Cortex of kidney (tissue), 1 donor: ENCODE data around the gene EIF4B.

Experiments used
- DNase-seq: peaks from one replicate; lab custom pipeline; 2025; lab: John Stamatoyannopoulos, UW

EIF4B gene

DNA sequence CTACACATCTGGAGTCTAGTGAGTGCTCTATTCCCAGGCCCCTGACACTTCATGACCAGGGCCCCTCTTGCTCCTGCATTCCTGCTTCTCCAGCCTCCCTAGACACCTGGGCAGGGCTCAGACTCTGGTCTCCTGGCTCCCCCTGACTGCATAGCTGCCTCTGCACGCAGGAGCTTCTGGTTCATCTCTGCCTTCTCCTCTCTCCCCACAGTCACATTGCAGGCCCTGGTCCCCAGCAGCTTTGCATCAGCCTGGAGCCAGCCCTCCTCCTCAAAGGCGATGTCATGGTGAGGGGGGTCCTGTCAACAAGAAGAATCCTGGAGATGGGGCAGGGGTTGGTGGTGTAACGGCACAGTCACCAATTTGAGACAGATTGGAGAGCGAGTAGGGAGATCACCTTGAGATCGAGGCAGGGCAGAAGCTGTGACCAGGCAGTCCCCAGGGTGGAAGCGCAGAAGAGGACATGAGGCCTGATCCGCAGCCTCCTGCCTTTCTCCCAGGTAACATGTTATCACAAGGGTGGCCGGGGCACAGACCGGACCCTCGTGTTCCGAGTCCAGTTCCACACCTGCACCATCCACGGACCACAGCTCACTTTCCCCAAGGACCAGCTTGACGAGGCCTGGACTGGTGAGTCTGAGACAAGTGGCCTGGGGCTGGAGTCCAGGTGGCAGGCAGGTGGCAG lies 51.7 kb downstream of the EIF4B start:
- DNase-seq: no peak

DNA sequence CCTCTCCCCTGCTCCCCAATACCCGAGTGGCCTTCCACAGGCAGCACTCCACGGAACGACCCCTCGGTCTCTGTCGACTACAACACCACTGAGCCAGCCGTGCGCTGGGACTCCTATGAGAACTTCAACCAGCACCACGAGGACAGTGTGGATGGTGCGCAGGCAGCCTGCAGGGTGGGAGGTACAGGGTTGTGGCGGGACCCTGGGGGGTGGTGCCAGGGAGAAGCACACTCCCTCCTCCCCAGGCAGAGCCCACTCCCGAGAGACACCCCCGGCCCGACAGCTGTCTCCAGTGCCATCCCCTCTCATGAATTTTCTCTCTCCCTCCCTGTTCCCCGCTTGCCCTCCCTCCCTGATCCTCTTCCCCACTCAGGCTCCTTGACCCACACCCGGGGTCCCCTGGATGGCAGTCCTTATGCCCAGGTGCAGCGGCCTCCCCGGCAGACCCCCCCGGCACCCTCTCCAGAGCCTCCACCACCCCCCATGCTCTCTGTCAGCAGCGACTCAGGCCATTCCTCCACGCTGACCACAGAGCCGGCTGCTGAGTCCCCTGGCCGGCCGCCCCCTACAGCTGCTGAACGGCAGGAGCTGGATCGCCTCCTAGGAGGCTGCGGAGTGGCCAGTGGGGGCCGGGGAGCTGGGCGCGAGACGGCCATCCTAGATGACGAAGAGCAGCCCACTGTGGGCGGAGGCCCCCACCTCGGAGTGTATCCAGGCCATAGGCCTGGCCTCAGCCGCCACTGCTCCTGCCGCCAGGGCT lies 52.6 kb downstream of the EIF4B start:
- no peak for DNase-seq

DNA sequence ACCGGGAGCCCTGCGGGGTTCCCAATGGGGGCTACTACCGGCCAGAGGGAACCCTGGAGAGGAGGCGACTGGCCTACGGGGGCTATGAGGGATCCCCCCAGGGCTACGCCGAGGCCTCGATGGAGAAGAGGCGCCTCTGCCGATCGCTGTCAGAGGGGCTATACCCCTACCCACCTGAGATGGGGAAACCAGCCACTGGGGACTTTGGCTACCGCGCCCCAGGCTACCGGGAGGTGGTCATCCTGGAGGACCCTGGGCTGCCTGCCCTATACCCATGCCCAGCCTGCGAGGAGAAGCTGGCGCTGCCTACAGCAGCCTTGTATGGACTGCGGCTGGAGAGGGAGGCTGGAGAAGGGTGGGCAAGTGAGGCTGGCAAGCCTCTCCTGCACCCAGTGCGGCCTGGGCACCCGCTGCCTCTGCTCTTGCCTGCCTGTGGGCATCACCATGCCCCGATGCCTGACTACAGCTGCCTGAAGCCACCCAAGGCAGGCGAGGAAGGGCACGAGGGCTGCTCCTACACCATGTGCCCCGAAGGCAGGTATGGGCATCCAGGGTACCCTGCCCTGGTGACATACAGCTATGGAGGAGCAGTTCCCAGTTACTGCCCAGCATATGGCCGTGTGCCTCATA lies 53.3 kb downstream of the EIF4B start:
- DNase-seq: no peak

- no peak for DNase-seq
Observed at GRCh38 chr12:53060064-53060720, 53.9 kb downstream of the EIF4B start.

GRCh38 chr12:53060721-53061276 lies 54.5 kb downstream of the EIF4B start:
- no peak for DNase-seq

- no peak for DNase-seq
Observed at GRCh38 chr12:53061404-53062010, 55.3 kb downstream of the EIF4B start.

DNA sequence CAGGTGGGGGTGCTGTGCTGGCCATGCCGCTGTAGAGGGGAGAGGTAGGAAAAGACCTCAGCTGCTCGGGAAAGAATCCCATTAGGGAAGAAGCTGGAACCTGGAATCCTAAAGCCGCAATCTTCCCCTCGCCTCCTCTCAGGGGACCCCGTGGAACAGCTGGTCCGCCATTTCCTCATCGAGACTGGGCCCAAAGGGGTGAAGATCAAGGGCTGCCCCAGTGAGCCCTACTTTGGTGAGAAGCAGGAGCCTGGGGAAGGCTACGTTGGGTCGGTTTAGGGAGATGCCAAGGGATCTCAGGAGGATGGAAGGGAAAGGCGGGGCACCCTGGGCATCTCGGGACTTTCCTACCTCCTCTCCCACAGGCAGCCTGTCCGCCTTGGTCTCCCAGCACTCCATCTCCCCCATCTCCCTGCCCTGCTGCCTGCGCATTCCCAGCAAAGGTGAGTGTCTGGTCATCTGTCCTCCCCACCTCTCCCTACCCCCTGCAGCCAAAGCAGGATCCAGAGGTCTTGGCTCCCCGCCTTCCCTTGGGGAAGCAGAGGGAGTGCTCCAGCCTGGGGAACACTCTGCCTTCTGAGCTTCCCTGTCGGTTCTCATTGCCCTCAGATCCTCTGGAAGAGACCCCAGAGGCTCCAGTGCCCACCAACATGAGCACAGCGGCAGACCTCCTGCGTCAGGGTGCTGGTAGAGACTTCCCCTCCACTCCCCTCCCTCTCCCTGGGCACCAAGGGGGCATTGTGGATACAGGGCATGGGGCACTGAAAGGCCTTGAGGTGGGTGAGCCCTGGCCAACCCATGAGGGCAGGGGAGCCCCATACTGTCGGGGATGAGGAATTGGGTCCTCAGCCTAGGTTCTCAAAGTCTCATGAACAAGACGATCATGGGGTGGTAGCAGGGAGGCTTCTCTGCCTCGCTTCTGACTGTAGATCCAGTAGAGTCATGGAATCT lies 56.0 kb downstream of the EIF4B start:
- no peak for DNase-seq

DNA sequence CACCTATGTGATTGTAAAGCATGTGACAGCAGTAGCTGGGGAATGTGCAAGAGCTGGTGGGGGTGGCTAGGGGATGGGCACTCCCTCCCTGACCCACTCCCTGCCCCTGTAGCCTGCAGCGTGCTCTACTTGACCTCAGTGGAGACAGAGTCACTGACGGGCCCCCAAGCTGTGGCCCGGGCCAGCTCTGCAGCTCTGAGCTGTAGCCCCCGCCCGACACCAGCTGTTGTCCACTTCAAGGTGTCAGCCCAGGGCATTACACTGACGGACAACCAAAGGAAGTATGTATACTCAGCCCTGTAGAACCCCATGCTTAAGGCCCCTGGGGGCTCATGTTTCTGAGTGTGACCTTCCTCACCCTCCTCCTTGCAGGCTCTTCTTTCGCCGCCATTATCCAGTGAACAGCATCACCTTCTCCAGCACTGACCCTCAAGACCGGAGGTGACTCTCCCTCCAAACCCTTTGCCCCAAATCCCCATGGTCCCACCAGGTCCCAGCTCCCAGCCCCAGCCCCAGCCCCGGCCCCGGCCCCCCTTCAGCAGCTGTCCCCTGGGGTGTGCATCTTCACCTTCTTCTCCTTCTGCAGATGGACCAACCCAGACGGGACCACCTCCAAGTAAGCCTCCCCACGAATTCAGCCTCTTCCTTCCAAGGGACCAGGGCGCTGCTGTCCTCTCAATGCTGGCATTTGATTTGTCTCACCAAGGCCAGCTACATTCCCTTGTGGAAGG lies 56.9 kb downstream of the EIF4B start:
- no peak for DNase-seq

- no peak for DNase-seq
Observed at GRCh38 chr12:53063708-53064612, 57.7 kb downstream of the EIF4B start.

DNA sequence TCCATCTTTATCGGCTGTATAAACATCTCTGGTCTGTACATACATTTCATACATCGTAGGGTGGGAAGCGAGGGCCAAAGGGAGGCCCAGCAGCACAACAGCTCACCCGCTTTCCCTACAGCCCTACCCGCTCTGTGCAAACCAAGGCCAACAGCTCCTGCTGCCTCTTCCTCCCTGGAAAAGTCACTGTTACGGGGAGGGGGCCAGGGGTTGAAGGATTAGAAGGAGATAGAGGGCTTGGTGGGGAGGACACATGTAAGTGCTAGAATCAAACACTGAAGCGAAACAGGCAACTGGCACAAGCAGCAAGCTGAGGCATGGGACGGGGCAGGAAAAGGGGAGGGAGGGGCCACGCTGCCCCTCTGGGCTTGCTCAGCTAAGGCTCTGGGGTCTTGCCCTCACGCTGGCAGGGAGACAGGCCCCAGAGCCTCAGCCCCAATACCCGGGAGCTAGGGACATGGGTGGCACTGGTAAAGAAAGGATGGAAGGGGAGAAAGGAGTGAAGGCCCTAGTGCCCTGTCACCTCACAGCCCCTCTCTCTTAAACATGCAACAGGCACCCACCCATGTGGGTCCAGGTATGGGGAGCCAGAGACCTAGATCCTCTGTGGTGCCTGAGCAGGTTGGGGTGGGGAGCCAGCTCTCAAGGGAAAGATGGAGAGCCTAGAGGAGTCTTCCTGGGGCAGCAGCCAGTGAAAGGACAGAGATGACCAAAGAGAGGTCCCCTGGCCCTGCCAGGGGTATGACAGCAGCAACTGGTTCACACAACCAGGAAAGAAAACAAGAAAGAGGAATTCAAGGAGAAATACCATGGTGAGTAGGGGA lies 58.6 kb downstream of the EIF4B start:
- DNase-seq: no peak

GRCh38 chr12:53065470-53065869 lies 59.2 kb downstream of the EIF4B start:
- no peak for DNase-seq

DNA sequence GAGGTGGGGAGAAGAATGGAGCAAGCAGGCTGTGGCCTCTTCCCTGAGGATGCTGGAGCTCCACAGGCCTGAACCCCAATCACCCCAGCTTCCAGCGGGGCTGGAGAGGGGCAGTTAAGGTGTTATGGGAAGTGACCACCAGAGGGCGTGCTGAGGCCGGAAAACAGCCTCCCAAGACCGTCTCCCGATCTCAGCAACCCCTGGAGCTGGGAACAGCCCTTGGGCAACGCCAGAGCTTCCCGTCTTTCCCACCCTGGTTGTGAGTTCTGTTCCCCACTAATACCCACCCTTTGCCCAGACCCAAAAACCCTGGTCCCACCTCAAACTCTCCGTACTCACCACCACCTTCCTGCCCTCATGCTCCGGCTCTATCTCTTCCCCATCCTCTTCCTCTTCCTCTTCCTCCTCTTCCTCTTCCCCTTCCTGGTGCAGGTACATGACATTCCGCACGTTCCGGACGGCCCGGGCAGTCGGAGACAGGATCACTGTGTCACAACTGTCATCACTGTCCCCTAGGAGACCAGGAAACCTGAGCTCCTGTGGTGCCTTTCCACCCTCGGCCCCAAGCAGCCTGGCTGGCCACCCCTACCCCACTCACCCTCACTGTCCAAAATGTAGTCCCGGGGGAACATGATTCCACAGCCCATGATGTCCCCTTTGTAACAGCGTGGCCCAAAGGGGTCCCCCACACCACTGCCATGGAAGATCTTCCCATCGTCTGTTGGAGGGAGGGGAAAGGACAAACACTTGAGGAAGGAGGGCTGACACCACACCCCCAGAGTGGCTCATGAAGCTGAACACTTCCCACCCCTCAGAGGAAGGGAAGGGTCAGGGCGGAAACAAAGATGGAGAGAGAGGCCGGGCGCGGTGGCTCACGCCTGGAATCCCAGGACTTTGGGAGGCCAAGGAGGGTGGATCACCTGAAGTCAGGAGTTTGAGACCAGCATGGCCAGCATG lies 60.0 kb downstream of the EIF4B start:
- DNase-seq: no peak

DNA sequence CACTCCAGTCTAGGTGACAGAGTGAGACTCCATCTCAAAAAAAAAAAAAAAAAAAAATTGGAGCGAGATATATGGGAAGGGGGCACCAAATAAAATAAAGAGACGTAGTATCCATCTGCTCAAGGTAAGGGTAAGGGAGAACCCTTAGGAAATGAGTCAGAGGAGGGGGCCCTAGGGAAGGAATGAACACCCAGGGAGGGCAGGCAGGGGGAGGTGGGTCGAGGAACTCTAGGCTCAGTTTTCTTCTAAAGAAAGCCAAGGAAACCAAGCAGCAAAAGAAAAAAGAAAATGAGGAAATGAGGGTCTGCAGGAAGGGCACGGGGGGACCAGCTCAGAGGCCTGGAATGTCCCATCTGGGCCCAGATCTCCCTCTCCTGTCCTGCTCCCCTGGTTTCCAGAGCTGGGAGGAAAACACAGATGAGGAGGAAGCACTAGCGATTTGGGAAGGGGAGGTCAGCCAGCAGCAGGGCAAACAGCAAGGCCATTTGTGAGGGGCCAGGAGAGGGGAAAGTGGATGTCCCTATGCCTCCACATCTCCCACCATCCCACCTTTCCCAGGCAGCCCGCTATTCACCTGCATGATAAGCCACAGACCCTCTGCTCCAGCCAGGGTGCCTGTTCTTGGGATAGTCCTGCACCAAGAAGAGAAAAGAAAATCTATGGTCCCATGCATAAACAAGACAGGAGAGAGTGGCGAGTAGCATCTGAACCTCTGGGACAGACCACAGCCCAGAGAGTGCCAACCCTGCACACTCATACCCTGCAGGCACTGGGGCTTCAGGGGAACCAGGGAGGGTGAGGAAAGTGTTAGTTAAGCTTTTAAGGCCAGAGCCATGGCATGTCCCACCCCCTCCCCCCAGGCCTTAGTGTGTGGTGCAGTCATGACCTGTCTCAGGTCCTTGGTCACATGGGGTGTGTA lies 61.1 kb downstream of the EIF4B start:
- no peak for DNase-seq

DNA sequence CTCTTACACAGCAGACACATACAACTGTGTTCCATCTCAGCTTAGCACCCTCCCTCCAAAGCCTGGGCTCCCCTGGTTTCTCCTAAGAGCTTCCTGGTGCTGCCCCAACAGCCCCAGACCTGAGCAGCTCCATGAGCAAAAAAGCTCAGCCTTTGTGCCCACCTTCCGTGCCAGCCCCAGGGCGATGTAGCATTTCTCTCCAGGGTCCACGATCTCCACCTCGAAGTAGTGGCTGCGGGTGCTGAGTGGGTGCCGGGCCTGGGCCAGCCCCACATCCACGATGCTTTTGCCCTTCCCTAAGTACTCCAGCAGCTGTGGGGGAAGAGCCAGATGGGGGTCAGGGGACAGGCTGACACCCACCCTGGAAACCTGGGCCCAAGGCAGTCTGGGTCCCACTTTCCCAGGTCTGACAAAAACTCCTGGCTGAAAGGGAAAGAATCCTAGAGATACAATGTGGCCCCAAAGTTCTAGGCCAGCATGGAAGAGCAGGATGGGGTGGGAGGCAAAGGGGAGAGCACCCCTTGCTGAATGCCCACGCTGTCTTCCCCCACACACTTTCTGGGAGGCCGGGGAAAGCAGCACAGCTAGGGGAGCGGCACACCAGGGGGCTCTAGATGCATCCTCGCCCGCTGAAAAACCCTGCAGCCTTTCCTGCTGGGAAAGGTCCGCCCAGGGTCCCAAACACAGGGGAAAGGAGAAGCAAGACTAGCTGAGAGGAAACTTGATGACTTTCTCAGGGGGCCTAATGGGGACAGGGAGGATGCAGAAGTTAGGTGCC lies 61.9 kb downstream of the EIF4B start:
- DNase-seq: no peak
